Left renal pelvis (tissue), 4 donors: ENCODE data around the gene OSBPL8. TPM values are rescaled to one million over a fixed set of nuclear protein-coding genes. Genes with fewer than 3 reads are reported as not detected.

ENCODE experiments used
- DNase-seq, 4 donors: peaks; one replicate each; pipeline ENCODE4 v3.0.0-alpha.2; 2013; ENCODE audit warnings: low read depth in 4 of 4, low spot score in 3 of 4
- polyA plus RNA-seq, 4 donors: library from polyadenylated mRNA; unstranded; fragments of 120-200 nt; gene quantifications; one replicate each; pipeline ENCODE4 v1.2.1, GENCODE V29; 2013; ENCODE audit not compliant: insufficient read length in 4 of 4

OSBPL8 gene
- 10 to 100 TPM; 50.8 to 80.5 (median 69.5) TPM for polyA plus RNA-seq

GRCh38 chr12:76559400-76560085, at the start of gene OSBPL8:
Gene OSBPL8 (minus strand): TSS chr12:76559771. CDS start chr12:76487551, 72,220 bp downstream.
- peak; percentile 85 to 89 (median 88) for DNase-seq

- DNase-seq: no peak
Measured at GRCh38 chr12:76608070-76608469, 48.5 kb upstream of the OSBPL8 start.

GRCh38 chr12:76595056-76595455, 35.5 kb upstream of the OSBPL8 start:
- no peak for DNase-seq

GRCh38 chr12:76591476-76591875, 31.9 kb upstream of the OSBPL8 start:
- no peak for DNase-seq

GRCh38 chr12:76590131-76590530, 30.6 kb upstream of the OSBPL8 start:
- no peak for DNase-seq

GRCh38 chr12:76588881-76589565, 29.5 kb upstream of the OSBPL8 start:
- DNase-seq: no peak

GRCh38 chr12:76587428-76588178, 28.0 kb upstream of the OSBPL8 start:
- DNase-seq: no peak

GRCh38 chr12:76586764-76587395, 27.3 kb upstream of the OSBPL8 start:
- DNase-seq: peak; percentile 10 to 22 (median 12)

GRCh38 chr12:76583301-76583700, 23.7 kb upstream of the OSBPL8 start:
- DNase-seq: no peak

- no peak for DNase-seq
Measured at GRCh38 chr12:76573840-76574373, 14.3 kb upstream of the OSBPL8 start.

GRCh38 chr12:76571256-76571655, 11.7 kb upstream of the OSBPL8 start:
- DNase-seq: no peak

GRCh38 chr12:76569685-76570604, 10.4 kb upstream of the OSBPL8 start:
- no peak for DNase-seq

GRCh38 chr12:76568888-76569551, 9.4 kb upstream of the OSBPL8 start:
- DNase-seq: no peak

- no peak for DNase-seq
Measured at GRCh38 chr12:76568130-76568529, 8.6 kb upstream of the OSBPL8 start.

- DNase-seq: no peak
Measured at GRCh38 chr12:76563061-76563460, 3.5 kb upstream of the OSBPL8 start.

GRCh38 chr12:76562130-76562529, 2.6 kb upstream of the OSBPL8 start:
- no peak for DNase-seq

- no peak for DNase-seq
Measured at GRCh38 chr12:76560086-76560491, 518 bp upstream of the OSBPL8 start.

- DNase-seq: peak; percentile 27 to 44 (median 29)
Measured at GRCh38 chr12:76558684-76559399, 729 bp downstream of the OSBPL8 start.
